Spleen (tissue), 11 donors: ENCODE results near the gene IFT81. TPM values are rescaled to one million over a fixed set of nuclear protein-coding genes. Genes with fewer than 3 reads are reported as not detected.
"Not testable (repeated sequence)": the region's sequence is repeated elsewhere in the genome, so short reads cannot be mapped to it uniquely, and the experiment has no call there.

ENCODE experiments used
- DNase-seq: peaks from one replicate; pipeline ENCODE4 v3.0.0-alpha.2; 2020
- H3K27ac ChIP-seq, 8 donors: fragments of 200-600 bp; sonication (generic) in 7 of 8; 1 replicate in 4 of 8; 2 replicates in 4 of 8; pipeline versions ENCODE4 v1.5.0 to v1.8.0; 2016 to 2021; ENCODE audit warnings: inconsistent platforms in 4 of 8, mild to moderate bottlenecking in 4 of 8, moderate library complexity in 1 of 8
- H3K27me3 ChIP-seq, 7 donors: fragments of 200-600 bp; sonication (generic) in 6 of 7; replicated peaks in 1 of 7; 1 replicate in 4 of 7; 2 replicates in 3 of 7; pipeline versions ENCODE4 v1.5.0 to v1.8.0; 2016 to 2021; ENCODE audit warnings: inconsistent platforms in 3 of 7, mild to moderate bottlenecking in 1 of 7
- H3K36me3 ChIP-seq, 6 donors: fragments of 200-600 bp; sonication (generic) in 5 of 6; 1 replicate in 4 of 6; 2 replicates in 2 of 6; pipeline versions ENCODE4 v1.5.0 to v1.8.0; 2016 to 2021; ENCODE audit warnings: inconsistent platforms in 2 of 6
- H3K4me1 ChIP-seq, 6 donors: fragments of 200-600 bp; sonication (generic) in 5 of 6; 1 replicate in 3 of 6; 2 replicates in 3 of 6; pipeline versions ENCODE4 v1.5.0 to v1.8.0; 2016 to 2021; ENCODE audit warnings: inconsistent platforms in 3 of 6
- H3K4me3 ChIP-seq, 8 donors: fragments of 200-600 bp; sonication (generic) in 7 of 8; 1 replicate in 4 of 8; 2 replicates in 4 of 8; pipeline versions ENCODE4 v1.5.0 to v1.8.0; 2016 to 2021; ENCODE audit warnings: inconsistent platforms in 4 of 8, mild to moderate bottlenecking in 4 of 8, moderate library complexity in 2 of 8
- H3K9me3 ChIP-seq, 8 donors: fragments of 200-600 bp; sonication (generic) in 7 of 8; 1 replicate in 4 of 8; 2 replicates in 4 of 8; pipeline versions ENCODE4 v1.5.0 to v1.8.0; 2016 to 2021; ENCODE audit warnings: inconsistent platforms in 4 of 8
- CTCF ChIP-seq, 11 experiments: fragments of 200-600 bp in 7 of 11; fragments of 450-650 bp in 4 of 11; sonication (generic) in 4 of 11; IDR thresholded peaks in 8 of 11; conservative IDR thresholded peaks in 3 of 11; 1 replicate in 7 of 11; 2 replicates in 4 of 11; pipeline versions ENCODE4 v1.4.0 to v1.8.0; 2016 to 2021; ENCODE audit warnings: antibody characterized with exemption in 11 of 11, inconsistent platforms in 4 of 11, mild to moderate bottlenecking in 1 of 11
- POLR2A ChIP-seq, 3 donors: fragments of 450-650 bp; IDR thresholded peaks; one replicate each; pipeline ENCODE4 v1.5.1; 2017; ENCODE audit warnings: antibody characterized with exemption in 3 of 3, mild to moderate bottlenecking in 1 of 3
- POLR2AphosphoS5 ChIP-seq, 3 donors: sonication (generic); formaldehyde crosslinking; IDR thresholded peaks; one replicate each; pipeline ENCODE4 v1.5.1; 2017; ENCODE audit warnings: antibody characterized with exemption in 3 of 3
- WGBS, 5 donors: extraction: QIAGEN DNeasy Blood & Tissue Kit in 3 of 5; methylation state at CpG; one replicate each; pipeline versions ENCODE4 v1.1.5 to v1.1.7; 2013 to 2018; 5-methylcytosine and 5-hydroxymethylcytosine counted together
- intact Hi-C: fragments of 100-400 bp; cut with DNase I; formaldehyde crosslinking; loops from one replicate; pipeline ENCODE4 v1.15.0; 2023; ENCODE audit warnings: low total_unique reads
- polyA plus RNA-seq, 3 donors: library from polyadenylated mRNA; stranded (reverse); fragments of 200-250 nt; gene quantifications; one replicate each; pipeline ENCODE4 v1.2.1, GENCODE V29; 2013
- total RNA-seq, 7 donors: library from RNA; depleted of rRNA in 3 of 7; stranded (reverse); fragments of >200 nt in 3 of 7; fragmentation: NEBNext Ultra II Directional in 4 of 7; extraction: Animal tissue kit (Norgen Biotek cat#: 25700) in 4 of 7; gene quantifications; one replicate each; pipeline versions ENCODE4 v1.1.0 to v1.2.1, GENCODE V29; 2016 to 2021
- donor health status: healthy with polysubstance abuse.
- donor health status: DM: no; HTN: no; CAD: no; lungs with moderate emphysema.
- donor health status: DM: no; HTN: no; CAD: no.
- donor health status: Bipolar disorder and iron deficiency.
- donor health status: healthy.
- donor health status: DM: no; HTN: no; CAD: no.
- donor health status: DM: yes; HTN: yes; CAD: no.

The IFT81 gene
- total and polyA plus RNA-seq, 10 donors, result 1.8 to 10.1 (median 5.2) TPM

- TF ChIP-seq CTCF (IDR thresholded peaks at IDR 0.05 in 8 of 11, conservative IDR thresholded peaks at IDR 0.05 in 3 of 11) (no peak), POLR2A (IDR thresholded peaks at IDR 0.05) (no peak), POLR2AphosphoS5 (IDR thresholded peaks at IDR 0.05) (no peak)
- peaks cover 0 to 16% (median 10%) of the 10 kb centered on the region in 6 donors for H3K4me1 ChIP-seq
- no peak overlapping the region for H3K4me3 ChIP-seq
- peaks cover 0 to 8% (median 0%) of the 10 kb centered on the region in 6 donors for H3K36me3 ChIP-seq
- 73 to 85% (median 79%) methylated on average over 4 of the region's 4 CpGs for WGBS, 5 donors
- DNase-seq, result no peak
- H3K9me3 ChIP-seq, result no peaks in the 10 kb centered on the region
- no peaks in the 10 kb centered on the region for H3K27me3 ChIP-seq
- peak overlapping the region in 2 of 8 donors; percentile 12 to 16 for H3K27ac ChIP-seq
- intact Hi-C loops, result no loop called here
Observed at GRCh38 chr12:110223777-110224378, 99.7 kb downstream of the IFT81 start.

- Histone ChIP-seq H3K36me3 (peaks cover 0 to under 1% (median 0%) of the 10 kb centered on the region in 6 donors), H3K27ac (peak overlapping the region in 3 of 8 donors; percentile 9 to 53 (median 12)), H3K4me3 (no peak overlapping the region), H3K4me1 (peaks cover 0 to 16% (median 10%) of the 10 kb centered on the region in 6 donors), H3K9me3 (no peaks in the 10 kb centered on the region), H3K27me3 (no peaks in the 10 kb centered on the region)
- intact Hi-C loops, result no loop called here
- TF ChIP-seq CTCF (IDR thresholded peaks at IDR 0.05 in 8 of 11, conservative IDR thresholded peaks at IDR 0.05 in 3 of 11), result peak in 7 of 11 experiments; percentile 33 to 51 (median 47)
- TF ChIP-seq POLR2A (IDR thresholded peaks at IDR 0.05), result no peak
- 65 to 81% (median 69%) methylated on average over 10 of the region's 10 CpGs for WGBS, 5 donors
- no peak for DNase-seq
Observed at GRCh38 chr12:110224379-110225304, 100.5 kb downstream of the IFT81 start.

GRCh38 chr12:110227138-110227537 is 103.0 kb downstream of the IFT81 start:
- DNase-seq, result no peak
- Histone ChIP-seq H3K4me3 (no peak overlapping the region), H3K9me3 (no peaks in the 10 kb centered on the region), H3K36me3 (no peaks in the 10 kb centered on the region), H3K27me3 (no peaks in the 10 kb centered on the region), H3K27ac (no peak overlapping the region), H3K4me1 (peaks cover 0 to 16% (median 10%) of the 10 kb centered on the region in 6 donors)
- no peak for TF ChIP-seq POLR2AphosphoS5 (IDR thresholded peaks at IDR 0.05)
- no peak for TF ChIP-seq POLR2A (IDR thresholded peaks at IDR 0.05)
- TF ChIP-seq CTCF (IDR thresholded peaks at IDR 0.05 in 8 of 11, conservative IDR thresholded peaks at IDR 0.05 in 3 of 11), result no peak
- 90 to 95% (median 94%) methylated on average over 3 of the region's 3 CpGs for WGBS, 5 donors
- intact Hi-C loops, result no loop called here

GRCh38 chr12:110228348-110228747 is 104.2 kb downstream of the IFT81 start:
- H3K4me3 ChIP-seq, H3K9me3 ChIP-seq, intact Hi-C loops, DNase-seq, H3K36me3 ChIP-seq, H3K27me3 ChIP-seq, H3K27ac ChIP-seq: not testable (repeated sequence)
- WGBS, 5 donors, result 92 to 98% (median 95%) methylated on average over 4 of the region's 4 CpGs
- peaks cover 0 to 16% (median 10%) of the 10 kb centered on the region in 6 donors for H3K4me1 ChIP-seq
